Mesothelial cell of epicardium (in vitro differentiated cells): ENCODE measurements around the gene FSTL1. TPM values are rescaled to one million over a fixed set of nuclear protein-coding genes. Genes with fewer than 3 reads are reported as not detected.

Experiments
- DNase-seq, 2 experiments: peaks; one replicate each; pipeline ENCODE4 v3.0.0; 2021; ENCODE audit warnings: low spot score in 2 of 2; ENCODE audit not compliant: unreplicated experiment in 2 of 2
- H3K27ac Mint-ChIP-seq: 2 replicates; pipeline ENCODE4 v1.8.0; 2021; ENCODE audit warnings: mixed read lengths
- H3K27me3 Mint-ChIP-seq: 2 replicates; pipeline ENCODE4 v1.8.0; 2021; ENCODE audit warnings: low read depth, mixed read lengths
- H3K36me3 Mint-ChIP-seq: 2 replicates; pipeline ENCODE4 v1.8.0; 2021; ENCODE audit warnings: mixed read lengths
- H3K4me1 Mint-ChIP-seq: 2 replicates; pipeline ENCODE4 v1.8.0; 2021; ENCODE audit warnings: mixed read lengths
- H3K4me3 Mint-ChIP-seq: 2 replicates; pipeline ENCODE4 v1.8.0; 2021; ENCODE audit warnings: mild to moderate bottlenecking, moderate library complexity, mixed read lengths
- H3K9me3 Mint-ChIP-seq: 2 replicates; pipeline ENCODE4 v1.8.0; 2021; ENCODE audit warnings: mixed read lengths
- CTCF ChIP-seq: fragments of 200-600 bp; sonication (generic); IDR thresholded peaks from one replicate; pipeline ENCODE4 v1.5.0; 2021; ENCODE audit warnings: antibody characterized with exemption; ENCODE audit not compliant: unreplicated experiment
- total RNA-seq: library from RNA; stranded (reverse); gene quantifications from 3 replicates; pipeline ENCODE4 v1.2.1, GENCODE V29; 2021

Gene FSTL1
- total RNA-seq, 1 donor from 2014 or later, result 734 TPM

DNA sequence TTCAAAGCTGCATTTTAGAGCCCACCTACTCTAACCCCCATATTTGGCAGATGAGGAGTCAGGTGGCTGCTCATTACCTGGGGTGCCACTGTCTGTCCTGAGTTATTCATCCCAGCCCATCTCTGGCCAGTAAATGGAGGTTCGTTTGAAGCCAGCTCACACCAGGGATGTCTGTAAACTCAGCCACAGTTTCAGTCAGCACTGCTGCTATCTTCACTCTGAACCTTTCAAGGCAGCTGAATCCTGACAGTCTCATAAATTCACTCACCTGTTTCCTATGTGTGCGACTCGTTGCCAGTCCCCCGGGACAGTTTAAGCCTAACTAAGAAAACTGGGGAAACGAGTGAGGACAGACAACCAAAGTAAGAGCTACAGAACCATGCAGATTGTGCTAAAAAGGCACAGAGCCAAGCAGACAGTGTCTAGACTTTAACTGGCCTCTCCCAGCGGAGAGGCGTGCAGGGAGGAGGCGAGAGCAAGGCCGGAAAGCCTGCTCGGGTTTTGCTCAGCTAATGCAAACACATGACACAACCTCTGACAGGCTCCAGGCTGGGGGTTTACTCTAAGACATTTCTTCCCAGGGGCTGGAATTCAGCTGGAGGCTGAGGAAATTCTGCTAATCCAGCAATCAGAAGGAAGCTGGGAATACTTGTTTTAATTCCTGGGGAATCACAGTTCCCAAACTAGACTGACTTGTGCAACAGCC is 12.0 kb downstream of the FSTL1 start:
- H3K27me3 Mint-ChIP-seq, result no peaks in the 10 kb centered on the region
- peaks cover 58% of the 10 kb centered on the region for H3K4me1 Mint-ChIP-seq
- peaks cover 19% of the 10 kb centered on the region for H3K36me3 Mint-ChIP-seq
- no peak for DNase-seq
- H3K4me3 Mint-ChIP-seq, result peak overlapping the region; percentile 29
- TF ChIP-seq CTCF, result no peak
- peak overlapping the region; percentile 96 for H3K27ac Mint-ChIP-seq
- H3K9me3 Mint-ChIP-seq, result no peaks in the 10 kb centered on the region

- Mint-ChIP-seq H3K4me3 (no peak overlapping the region), H3K4me1 (peaks cover 58% of the 10 kb centered on the region), H3K9me3 (no peaks in the 10 kb centered on the region), H3K27ac (peak overlapping the region; percentile 96), H3K27me3 (no peaks in the 10 kb centered on the region), H3K36me3 (peaks cover 24% of the 10 kb centered on the region)
- no peak for DNase-seq
- TF ChIP-seq CTCF, result no peak
These were observed 12.6 kb downstream of the FSTL1 start for GRCh38 chr3:120438216-120438615.

DNA sequence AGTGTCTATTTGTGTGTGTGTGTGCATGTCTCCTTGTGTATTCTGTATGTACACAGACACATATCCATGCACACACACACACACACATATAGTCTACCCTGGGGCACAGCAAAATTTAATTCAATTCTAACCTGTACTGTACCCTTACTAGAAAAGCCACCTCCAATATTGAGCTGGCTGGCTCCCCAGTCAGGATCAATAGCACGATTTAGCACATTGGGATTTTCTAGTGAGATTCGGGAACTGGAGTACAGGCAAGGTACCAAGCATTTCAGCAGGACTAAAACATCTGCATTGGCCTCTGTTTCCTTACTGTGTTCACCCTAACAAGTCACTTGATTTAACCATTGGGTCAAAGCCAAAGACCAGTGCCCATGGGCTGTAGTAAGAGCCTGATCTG is 13.2 kb downstream of the FSTL1 start:
- no peaks in the 10 kb centered on the region for H3K9me3 Mint-ChIP-seq
- no peak overlapping the region for H3K4me3 Mint-ChIP-seq
- H3K36me3 Mint-ChIP-seq, result peaks cover 24% of the 10 kb centered on the region
- H3K27ac Mint-ChIP-seq, result peak overlapping the region; percentile 96
- no peaks in the 10 kb centered on the region for H3K27me3 Mint-ChIP-seq
- peaks cover 60% of the 10 kb centered on the region for H3K4me1 Mint-ChIP-seq
- DNase-seq, result no peak
- TF ChIP-seq CTCF, result no peak

DNA sequence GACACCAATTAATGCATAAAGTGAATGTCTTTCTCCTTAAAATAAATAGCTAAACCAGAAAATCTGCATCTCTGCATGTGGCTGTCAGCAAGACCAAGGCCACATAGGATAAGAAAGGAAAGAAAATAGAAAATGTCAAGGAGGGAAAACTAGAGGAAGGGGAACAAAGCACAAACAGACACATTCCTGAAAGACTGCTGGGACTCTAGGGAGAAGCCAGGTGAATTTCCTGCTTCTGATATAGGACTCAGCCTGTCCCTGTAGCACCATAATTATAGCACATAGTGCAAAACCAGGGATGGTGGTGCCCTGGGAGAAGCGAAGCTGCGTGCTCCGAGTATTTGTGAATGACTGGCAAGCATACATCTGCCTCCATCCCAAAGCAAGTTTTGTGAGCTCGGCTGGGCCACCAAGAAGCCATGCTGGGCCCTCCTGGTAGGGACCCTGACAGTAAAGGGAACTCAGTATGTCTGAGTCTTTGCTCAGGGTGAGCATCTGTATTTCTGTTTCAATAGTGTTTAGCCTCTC is 14.2 kb downstream of the FSTL1 start:
- no peak overlapping the region for H3K4me3 Mint-ChIP-seq
- peak overlapping the region; percentile 77 for H3K27ac Mint-ChIP-seq
- H3K36me3 Mint-ChIP-seq, result peaks cover 21% of the 10 kb centered on the region
- H3K9me3 Mint-ChIP-seq, result no peaks in the 10 kb centered on the region
- no peak for DNase-seq
- peaks cover 67% of the 10 kb centered on the region for H3K4me1 Mint-ChIP-seq
- no peaks in the 10 kb centered on the region for H3K27me3 Mint-ChIP-seq
- no peak for TF ChIP-seq CTCF

- Mint-ChIP-seq H3K36me3 (peaks cover 18% of the 10 kb centered on the region), H3K4me3 (no peak overlapping the region), H3K27ac (peak overlapping the region; percentile 88), H3K9me3 (no peaks in the 10 kb centered on the region), H3K4me1 (peaks cover 67% of the 10 kb centered on the region), H3K27me3 (no peaks in the 10 kb centered on the region)
- DNase-seq, result no peak
- TF ChIP-seq CTCF, result no peak
These were observed 15.2 kb downstream of the FSTL1 start for GRCh38 chr3:120435621-120436020.
